Body of pancreas (tissue), 4 donors: ENCODE measurements around the gene OR5H2. TPM values are rescaled to one million over a fixed set of nuclear protein-coding genes. Genes with fewer than 3 reads are reported as not detected.

Source experiments
- ATAC-seq: fragments of 150-250 bp; one replicate; pipeline ENCODE4 v1.9.1; 2016
- DNase-seq, 4 donors: peaks; one replicate each; pipeline ENCODE4 v3.0.0-alpha.2; 2019
- H3K27ac ChIP-seq, 4 donors: fragments of 200-600 bp; sonication (generic); 1 replicate in 3 of 4; 2 replicates in 1 of 4; pipeline versions ENCODE4 v1.5.1 to v1.6.1; 2016 to 2019; ENCODE audit warnings: mild to moderate bottlenecking in 1 of 4, mixed read lengths in 1 of 4, moderate library complexity in 1 of 4
- H3K27me3 ChIP-seq, 2 donors: fragments of 200-600 bp; sonication (generic); one replicate each; pipeline ENCODE4 v1.6.0; 2016; ENCODE audit warnings: mild to moderate bottlenecking in 1 of 2
- H3K36me3 ChIP-seq, 2 donors: fragments of 200-600 bp; sonication (generic); replicated peaks in 1 of 2; 2 replicates each; pipeline ENCODE4 v1.5.1; 2016; ENCODE audit warnings: low read depth in 2 of 2; ENCODE audit not compliant: insufficient read depth in 1 of 2
- H3K4me1 ChIP-seq: fragments of 200-600 bp; sonication (generic); one replicate; pipeline ENCODE4 v1.6.0; 2016
- H3K4me3 ChIP-seq, 2 donors: fragments of 200-600 bp; sonication (generic); 1 replicate in 1 of 2; 2 replicates in 1 of 2; pipeline ENCODE4 v1.5.1; 2016 to 2019
- H3K9me3 ChIP-seq, 3 donors: fragments of 200-600 bp; sonication (generic); 1 replicate in 2 of 3; 2 replicates in 1 of 3; pipeline ENCODE4 v1.5.1; 2016
- POLR2A ChIP-seq, 3 donors: fragments of 450-650 bp; IDR thresholded peaks; one replicate each; pipeline ENCODE4 v1.6.1; 2016; ENCODE audit warnings: antibody characterized with exemption in 3 of 3, mild to moderate bottlenecking in 2 of 3
- WGBS, 2 donors: methylation state at CpG; one replicate each; pipeline ENCODE4 v1.1.5; 2017; 5-methylcytosine and 5-hydroxymethylcytosine counted together
- intact Hi-C: fragments of 100-400 bp; cut with DNase I; formaldehyde crosslinking; loops from one replicate; pipeline ENCODE4 v1.15.1; 2023
- total RNA-seq, 2 donors: library from RNA; depleted of rRNA; stranded (reverse); fragments of >200 nt; gene quantifications; one replicate each; pipeline ENCODE4 v1.1.0, GENCODE V29; 2016
- TF ChIP-seq, protein P1 (sequence below), 7 experiments: fragments of 450-650 bp in 4 of 7; fragments of 200-600 bp in 3 of 7; sonication (generic) in 3 of 7; IDR thresholded peaks; one replicate each; pipeline ENCODE4 v1.5.1; 2016 to 2019; ENCODE audit warnings: antibody characterized with exemption in 7 of 7

Gene OR5H2
- total RNA-seq, 2 donors from 2014 or later = not detected

GRCh38 chr3:98269846-98270245 lies 12.5 kb upstream of the OR5H2 start:
- WGBS, 2 donors = 58 to 73% methylated on average over 3 of the region's 3 CpGs
- intact Hi-C loops = no loop called here

GRCh38 chr3:98272126-98272525 lies 10.2 kb upstream of the OR5H2 start:
- Histone ChIP-seq H3K36me3 (no peaks in the 10 kb centered on the region), H3K27ac (no peak overlapping the region), H3K9me3 (peaks cover 0 to 23% (median 0%) of the 10 kb centered on the region in 3 donors), H3K4me1 (no peaks in the 10 kb centered on the region), H3K27me3 (no peaks in the 10 kb centered on the region), H3K4me3 (no peak overlapping the region)
- no peak for TF ChIP-seq POLR2A (IDR thresholded peaks at IDR 0.05)
- TF ChIP-seq, protein P1, sequence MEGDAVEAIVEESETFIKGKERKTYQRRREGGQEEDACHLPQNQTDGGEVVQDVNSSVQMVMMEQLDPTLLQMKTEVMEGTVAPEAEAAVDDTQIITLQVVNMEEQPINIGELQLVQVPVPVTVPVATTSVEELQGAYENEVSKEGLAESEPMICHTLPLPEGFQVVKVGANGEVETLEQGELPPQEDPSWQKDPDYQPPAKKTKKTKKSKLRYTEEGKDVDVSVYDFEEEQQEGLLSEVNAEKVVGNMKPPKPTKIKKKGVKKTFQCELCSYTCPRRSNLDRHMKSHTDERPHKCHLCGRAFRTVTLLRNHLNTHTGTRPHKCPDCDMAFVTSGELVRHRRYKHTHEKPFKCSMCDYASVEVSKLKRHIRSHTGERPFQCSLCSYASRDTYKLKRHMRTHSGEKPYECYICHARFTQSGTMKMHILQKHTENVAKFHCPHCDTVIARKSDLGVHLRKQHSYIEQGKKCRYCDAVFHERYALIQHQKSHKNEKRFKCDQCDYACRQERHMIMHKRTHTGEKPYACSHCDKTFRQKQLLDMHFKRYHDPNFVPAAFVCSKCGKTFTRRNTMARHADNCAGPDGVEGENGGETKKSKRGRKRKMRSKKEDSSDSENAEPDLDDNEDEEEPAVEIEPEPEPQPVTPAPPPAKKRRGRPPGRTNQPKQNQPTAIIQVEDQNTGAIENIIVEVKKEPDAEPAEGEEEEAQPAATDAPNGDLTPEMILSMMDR (IDR thresholded peaks at IDR 0.05) = no peak
- no peak for DNase-seq
- intact Hi-C loops = no loop called here
- ATAC-seq = no peak
- WGBS, 2 donors = 39 to 43% methylated on average over 3 of the region's 3 CpGs

More at GRCh38 chr3:98269846-98270245, 12.5 kb upstream of the OR5H2 start:
- DNase-seq = no peak
- no peaks in the 10 kb centered on the region for H3K27me3 ChIP-seq
- H3K4me3 ChIP-seq = no peak overlapping the region
- no peaks in the 10 kb centered on the region for H3K4me1 ChIP-seq
- peaks cover 0 to 18% (median 0%) of the 10 kb centered on the region in 3 donors for H3K9me3 ChIP-seq
- no peak overlapping the region for H3K27ac ChIP-seq
- no peak for ATAC-seq
- no peaks in the 10 kb centered on the region for H3K36me3 ChIP-seq
- TF ChIP-seq, protein P1 (IDR thresholded peaks at IDR 0.05) = no peak
- no peak for TF ChIP-seq POLR2A (IDR thresholded peaks at IDR 0.05)

DNA sequence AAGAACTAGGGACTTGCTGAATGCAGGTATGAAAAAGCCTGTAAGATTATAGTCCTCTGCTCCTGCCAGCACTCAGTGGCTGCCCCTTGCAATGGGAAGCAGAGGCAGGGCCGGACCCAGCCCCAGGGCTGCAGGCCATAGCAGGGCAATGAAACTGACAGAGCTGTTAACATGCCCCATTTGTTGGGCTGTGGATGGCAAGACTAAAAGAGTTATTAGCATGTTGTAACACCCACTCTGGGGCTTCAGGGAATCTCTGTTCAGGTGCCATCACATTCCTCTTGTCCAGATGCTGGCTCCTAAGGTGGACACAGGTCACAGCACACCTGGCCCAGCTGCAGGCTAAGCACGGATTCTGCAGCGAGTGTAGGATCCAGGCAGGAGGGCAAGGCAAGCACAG lies 7.4 kb upstream of the OR5H2 start:
- no peak for DNase-seq
- TF ChIP-seq, protein P1 (IDR thresholded peaks at IDR 0.05) = no peak
- no peak for TF ChIP-seq POLR2A (IDR thresholded peaks at IDR 0.05)

GRCh38 chr3:98290916-98291315 lies 8.6 kb downstream of the OR5H2 start:
- Histone ChIP-seq H3K27me3 (no peaks in the 10 kb centered on the region), H3K9me3 (no peaks in the 10 kb centered on the region), H3K4me3 (no peak overlapping the region), H3K4me1 (no peaks in the 10 kb centered on the region), H3K36me3 (no peaks in the 10 kb centered on the region), H3K27ac (no peak overlapping the region)
- ATAC-seq (no peak), DNase-seq (no peak)
- WGBS, 2 donors = 19 to 38% methylated on average over 1 of the region's 1 CpG
- TF ChIP-seq, protein P1 (IDR thresholded peaks at IDR 0.05) = no peak
- TF ChIP-seq POLR2A (IDR thresholded peaks at IDR 0.05) = no peak
- intact Hi-C loops = no loop called here

More for the DNA sequence above, 7.4 kb upstream of the OR5H2 start:
- WGBS, 2 donors = 62 to 67% methylated on average over 1 to 3 of the region's 3 CpGs
- intact Hi-C loops = no loop called here
- Histone ChIP-seq H3K4me3 (no peak overlapping the region), H3K4me1 (no peaks in the 10 kb centered on the region), H3K27ac (no peak overlapping the region), H3K9me3 (peaks cover 0 to 16% (median 0%) of the 10 kb centered on the region in 3 donors), H3K27me3 (no peaks in the 10 kb centered on the region), H3K36me3 (no peaks in the 10 kb centered on the region)
- ATAC-seq = no peak

DNA sequence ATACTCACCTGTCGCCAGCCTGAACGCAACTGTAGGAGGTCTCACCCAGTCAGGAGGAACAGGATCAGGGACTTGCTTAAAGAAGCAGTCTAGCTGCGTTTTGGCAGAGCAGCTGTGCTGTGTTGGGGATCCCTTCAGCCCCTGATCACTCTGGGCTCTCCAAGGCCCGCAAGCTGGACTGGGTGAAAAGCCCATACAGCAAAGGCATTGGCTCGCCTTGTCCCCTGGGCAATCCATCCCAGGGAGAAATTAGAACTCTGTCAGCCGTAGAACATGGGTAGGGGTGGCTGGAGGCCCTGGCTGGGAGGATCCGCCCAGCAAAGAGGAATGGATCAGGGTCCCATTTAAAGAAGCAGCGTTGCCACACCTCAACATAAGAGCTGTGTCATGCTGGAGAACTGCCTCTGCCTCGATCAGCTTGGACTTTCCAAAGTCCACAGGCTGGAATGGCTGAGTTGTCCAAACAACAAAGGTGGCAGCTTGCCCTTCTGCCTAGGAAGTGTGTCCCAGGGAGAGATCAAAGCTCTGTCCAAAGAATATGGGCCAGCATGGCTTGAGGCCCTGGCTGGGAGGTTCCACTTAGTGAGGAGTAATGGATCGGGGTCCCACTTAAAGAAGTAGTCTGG lies 9.1 kb downstream of the OR5H2 start:
- WGBS, 2 donors = 50 to 72% methylated on average over 7 to 10 of the region's 10 CpGs
- Histone ChIP-seq H3K27ac (no peak overlapping the region), H3K4me1 (no peaks in the 10 kb centered on the region), H3K9me3 (no peaks in the 10 kb centered on the region), H3K4me3 (no peak overlapping the region), H3K36me3 (no peaks in the 10 kb centered on the region), H3K27me3 (no peaks in the 10 kb centered on the region)
- TF ChIP-seq, protein P1 (IDR thresholded peaks at IDR 0.05) = no peak
- no peak for TF ChIP-seq POLR2A (IDR thresholded peaks at IDR 0.05)
- intact Hi-C loops = no loop called here
- no peak for DNase-seq
- ATAC-seq = no peak
